ENCODE data around the gene SIMC1. TPM values are rescaled to one million over a fixed set of nuclear protein-coding genes. Genes with fewer than 3 reads are reported as not detected.

SIMC1 gene
- total RNA-seq, 1 donor from 2014 or later, result 10.4 TPM

DNA sequence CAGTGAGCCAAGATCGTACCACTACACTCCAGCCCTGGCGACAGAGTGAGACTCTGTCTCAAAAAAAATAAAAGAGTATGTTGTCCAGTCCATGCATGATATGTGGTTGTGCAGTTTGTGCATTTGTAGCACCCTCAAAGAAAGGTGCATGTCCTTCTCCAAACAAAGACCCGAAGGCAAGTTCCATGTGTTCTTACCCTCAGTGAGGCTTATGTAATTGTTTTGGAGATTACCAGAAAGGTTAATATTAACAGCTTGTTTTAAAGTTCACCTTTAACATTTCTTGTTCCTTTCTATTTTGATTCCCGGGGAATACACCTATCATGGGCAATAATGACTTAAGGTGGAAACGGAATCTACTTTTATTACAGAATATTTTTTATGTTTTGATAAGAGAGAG is 101.1 kb downstream of the SIMC1 start:
- TF ChIP-seq EZH2 (IDR thresholded peaks at IDR 0.05; ENCODE audit: insufficient read depth, low read length), result no peak
- TF ChIP-seq, protein P1, sequence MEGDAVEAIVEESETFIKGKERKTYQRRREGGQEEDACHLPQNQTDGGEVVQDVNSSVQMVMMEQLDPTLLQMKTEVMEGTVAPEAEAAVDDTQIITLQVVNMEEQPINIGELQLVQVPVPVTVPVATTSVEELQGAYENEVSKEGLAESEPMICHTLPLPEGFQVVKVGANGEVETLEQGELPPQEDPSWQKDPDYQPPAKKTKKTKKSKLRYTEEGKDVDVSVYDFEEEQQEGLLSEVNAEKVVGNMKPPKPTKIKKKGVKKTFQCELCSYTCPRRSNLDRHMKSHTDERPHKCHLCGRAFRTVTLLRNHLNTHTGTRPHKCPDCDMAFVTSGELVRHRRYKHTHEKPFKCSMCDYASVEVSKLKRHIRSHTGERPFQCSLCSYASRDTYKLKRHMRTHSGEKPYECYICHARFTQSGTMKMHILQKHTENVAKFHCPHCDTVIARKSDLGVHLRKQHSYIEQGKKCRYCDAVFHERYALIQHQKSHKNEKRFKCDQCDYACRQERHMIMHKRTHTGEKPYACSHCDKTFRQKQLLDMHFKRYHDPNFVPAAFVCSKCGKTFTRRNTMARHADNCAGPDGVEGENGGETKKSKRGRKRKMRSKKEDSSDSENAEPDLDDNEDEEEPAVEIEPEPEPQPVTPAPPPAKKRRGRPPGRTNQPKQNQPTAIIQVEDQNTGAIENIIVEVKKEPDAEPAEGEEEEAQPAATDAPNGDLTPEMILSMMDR (IDR thresholded peaks at IDR 0.05; ENCODE audit: insufficient read depth, low read depth, low read length), result no peak
- no peak for DNase-seq (ENCODE audit: low read depth)
- Histone ChIP-seq H3K9ac (ENCODE audit: low read length) (no peak overlapping the region), H3K79me2 (ENCODE audit: insufficient read depth, low read length) (no peaks in the 10 kb centered on the region), H3K27ac (ENCODE audit: low read depth, low read length) (no peak overlapping the region), H3K36me3 (ENCODE audit: insufficient read depth, low read length) (peaks cover 16% of the 10 kb centered on the region), H3K4me3 (ENCODE audit: insufficient read depth, low read depth, low read length) (no peak overlapping the region), H3K4me2 (ENCODE audit: low read length) (no peak overlapping the region), H3K9me3 (ENCODE audit: insufficient read depth, low read depth, low read length) (no peaks in the 10 kb centered on the region), H3K27me3 (ENCODE audit: insufficient read depth, low read length) (no peaks in the 10 kb centered on the region), H2AFZ (ENCODE audit: low read depth, low read length) (no peak overlapping the region), H4K20me1 (ENCODE audit: insufficient read depth, low read length) (no peaks in the 10 kb centered on the region), H3K4me1 (ENCODE audit: insufficient read depth, low read length) (no peaks in the 10 kb centered on the region)
- Mint-ChIP-seq H3K36me3 (ENCODE audit: low read depth, unreplicated experiment) (peaks cover 13% of the 10 kb centered on the region), H3K4me3 (ENCODE audit: unreplicated experiment) (no peak overlapping the region), H3K27me3 (ENCODE audit: low read depth, unreplicated experiment) (no peaks in the 10 kb centered on the region), H3K4me1 (ENCODE audit: low read depth, unreplicated experiment) (no peaks in the 10 kb centered on the region), H3K9me3 (ENCODE audit: unreplicated experiment) (no peaks in the 10 kb centered on the region), H3K27ac (ENCODE audit: unreplicated experiment) (no peak overlapping the region)
- no peak for FAIRE-seq

DNA sequence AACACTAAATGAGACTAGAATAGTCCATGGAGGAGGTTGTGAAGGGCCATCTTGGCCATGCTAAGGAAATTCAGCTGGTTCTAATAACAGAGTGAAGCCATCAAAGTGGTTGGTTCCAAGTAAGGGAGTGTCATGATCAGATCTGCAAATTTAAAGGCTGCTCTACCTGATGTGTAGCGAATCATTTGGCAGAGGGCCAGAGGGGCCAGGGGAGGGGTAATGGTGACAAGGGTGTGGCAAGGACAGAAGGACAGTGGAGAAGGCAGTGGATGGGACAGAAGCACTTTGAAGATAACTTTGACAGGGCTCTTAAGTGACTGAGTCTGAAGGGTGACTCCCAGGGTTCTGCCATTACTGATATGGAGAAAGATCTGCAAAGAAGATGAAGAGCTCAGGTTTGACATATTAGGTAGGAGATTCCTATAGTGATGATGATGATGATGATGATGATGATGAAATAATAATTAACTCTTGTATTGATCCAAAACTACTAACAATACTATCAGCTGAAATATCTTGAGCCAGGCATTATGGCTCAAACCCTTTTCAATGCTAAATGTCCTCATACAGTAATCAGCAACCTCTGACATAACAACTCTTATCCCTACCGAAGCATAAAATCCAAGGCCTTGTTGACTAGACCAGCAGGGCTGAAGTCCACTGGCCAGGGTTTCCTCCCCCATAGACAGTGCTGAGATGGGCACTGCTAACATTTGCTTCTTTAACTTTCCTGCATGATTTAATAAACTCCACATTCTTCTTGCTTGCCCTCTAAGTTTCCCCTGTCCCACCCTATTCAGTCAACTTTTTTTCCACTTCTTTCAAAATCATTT is 103.3 kb downstream of the SIMC1 start:
- no peak overlapping the region for H3K27ac Mint-ChIP-seq (ENCODE audit: unreplicated experiment)
- H3K27ac ChIP-seq (ENCODE audit: low read depth, low read length), result no peak overlapping the region
- no peak overlapping the region for H2AFZ ChIP-seq (ENCODE audit: low read depth, low read length)
- peaks cover 11% of the 10 kb centered on the region for H3K36me3 Mint-ChIP-seq (ENCODE audit: low read depth, unreplicated experiment)
- no peaks in the 10 kb centered on the region for H3K4me1 ChIP-seq (ENCODE audit: insufficient read depth, low read length)
- H3K4me2 ChIP-seq (ENCODE audit: low read length), result no peak overlapping the region
- no peaks in the 10 kb centered on the region for H3K27me3 Mint-ChIP-seq (ENCODE audit: low read depth, unreplicated experiment)
- no peak overlapping the region for H3K4me3 Mint-ChIP-seq (ENCODE audit: unreplicated experiment)
- H3K9me3 Mint-ChIP-seq (ENCODE audit: unreplicated experiment), result no peaks in the 10 kb centered on the region
- no peak overlapping the region for H3K9ac ChIP-seq (ENCODE audit: low read length)
- H3K27me3 ChIP-seq (ENCODE audit: insufficient read depth, low read length), result no peaks in the 10 kb centered on the region
- H4K20me1 ChIP-seq (ENCODE audit: insufficient read depth, low read length), result no peaks in the 10 kb centered on the region
- no peaks in the 10 kb centered on the region for H3K79me2 ChIP-seq (ENCODE audit: insufficient read depth, low read length)
- TF ChIP-seq, protein P1 (IDR thresholded peaks at IDR 0.05; ENCODE audit: insufficient read depth, low read depth, low read length), result no peak
- no peak overlapping the region for H3K4me3 ChIP-seq (ENCODE audit: insufficient read depth, low read depth, low read length)
- no peak for DNase-seq (ENCODE audit: low read depth)
- no peaks in the 10 kb centered on the region for H3K4me1 Mint-ChIP-seq (ENCODE audit: low read depth, unreplicated experiment)
- no peaks in the 10 kb centered on the region for H3K9me3 ChIP-seq (ENCODE audit: insufficient read depth, low read depth, low read length)
- peaks cover 30% of the 10 kb centered on the region for H3K36me3 ChIP-seq (ENCODE audit: insufficient read depth, low read length)
- FAIRE-seq, result no peak

DNA sequence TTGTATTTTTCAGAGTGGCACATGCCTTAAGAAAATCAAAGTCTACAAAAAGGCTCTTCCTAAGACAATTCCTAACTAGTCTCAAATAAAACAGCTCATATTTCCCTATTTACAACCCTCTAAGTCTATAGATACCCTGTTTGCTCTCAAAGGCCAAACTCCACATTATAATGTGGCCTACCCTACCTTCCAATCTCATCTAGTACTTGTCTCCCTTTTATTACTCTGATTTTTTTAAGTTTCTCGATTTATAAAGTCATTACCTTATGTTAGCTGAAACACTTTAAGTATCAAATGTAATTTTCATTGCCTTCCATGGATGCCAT is 103.9 kb downstream of the SIMC1 start:
- Mint-ChIP-seq H3K4me1 (ENCODE audit: low read depth, unreplicated experiment) (no peaks in the 10 kb centered on the region), H3K9me3 (ENCODE audit: unreplicated experiment) (no peaks in the 10 kb centered on the region), H3K27me3 (ENCODE audit: low read depth, unreplicated experiment) (no peaks in the 10 kb centered on the region), H3K27ac (ENCODE audit: unreplicated experiment) (no peak overlapping the region), H3K4me3 (ENCODE audit: unreplicated experiment) (no peak overlapping the region), H3K36me3 (ENCODE audit: low read depth, unreplicated experiment) (peaks cover 12% of the 10 kb centered on the region)
- Histone ChIP-seq H2AFZ (ENCODE audit: low read depth, low read length) (no peak overlapping the region), H3K4me2 (ENCODE audit: low read length) (no peak overlapping the region), H4K20me1 (ENCODE audit: insufficient read depth, low read length) (no peaks in the 10 kb centered on the region), H3K27me3 (ENCODE audit: insufficient read depth, low read length) (no peaks in the 10 kb centered on the region), H3K9ac (ENCODE audit: low read length) (no peak overlapping the region), H3K4me3 (ENCODE audit: insufficient read depth, low read depth, low read length) (no peak overlapping the region), H3K36me3 (ENCODE audit: insufficient read depth, low read length) (peaks cover 31% of the 10 kb centered on the region), H3K4me1 (ENCODE audit: insufficient read depth, low read length) (no peaks in the 10 kb centered on the region), H3K79me2 (ENCODE audit: insufficient read depth, low read length) (no peaks in the 10 kb centered on the region), H3K9me3 (ENCODE audit: insufficient read depth, low read depth, low read length) (no peaks in the 10 kb centered on the region), H3K27ac (ENCODE audit: low read depth, low read length) (no peak overlapping the region)
- no peak for FAIRE-seq
- TF ChIP-seq, protein P1 (IDR thresholded peaks at IDR 0.05; ENCODE audit: insufficient read depth, low read depth, low read length), result no peak
- no peak for TF ChIP-seq EZH2 (IDR thresholded peaks at IDR 0.05; ENCODE audit: insufficient read depth, low read length)
- no peak for DNase-seq (ENCODE audit: low read depth)
